SK-N-DZ (cell line): ENCODE data around the gene ATP2B2.

Experiments
- DNase-seq: peaks from one replicate; pipeline ENCODE4 v3.0.0-alpha.2; 2015; ENCODE audit warnings: low spot score

ATP2B2 gene

GRCh38 chr3:10432156-10432845 lies 73.1 kb downstream of the ATP2B2 start:
- peak; percentile 27 for DNase-seq

- no peak for DNase-seq
These were observed 74.6 kb downstream of the ATP2B2 start for GRCh38 chr3:10430805-10431204.

- DNase-seq, result no peak
These were observed 76.8 kb downstream of the ATP2B2 start for GRCh38 chr3:10428406-10429091.

- DNase-seq, result no peak
These were observed 78.8 kb downstream of the ATP2B2 start for GRCh38 chr3:10426346-10427220.

- DNase-seq, result no peak
These were observed 82.1 kb downstream of the ATP2B2 start for GRCh38 chr3:10423171-10423882.

- no peak for DNase-seq
These were observed 83.4 kb downstream of the ATP2B2 start for GRCh38 chr3:10421996-10422395.

- DNase-seq, result no peak
These were observed 84.5 kb downstream of the ATP2B2 start for GRCh38 chr3:10420745-10421475.

GRCh38 chr3:10419637-10420232 lies 85.7 kb downstream of the ATP2B2 start:
- DNase-seq, result no peak

GRCh38 chr3:10417847-10418246 lies 87.5 kb downstream of the ATP2B2 start:
- DNase-seq, result no peak

GRCh38 chr3:10416730-10417300 lies 88.6 kb downstream of the ATP2B2 start:
- DNase-seq, result no peak

- DNase-seq, result no peak
These were observed 92.3 kb downstream of the ATP2B2 start for GRCh38 chr3:10413041-10413440.

GRCh38 chr3:10411598-10412332 lies 93.6 kb downstream of the ATP2B2 start:
- no peak for DNase-seq

GRCh38 chr3:10410383-10411002 lies 94.9 kb downstream of the ATP2B2 start:
- DNase-seq, result no peak

GRCh38 chr3:10408680-10409079 lies 96.7 kb downstream of the ATP2B2 start:
- DNase-seq, result no peak

GRCh38 chr3:10407361-10407760 lies 98.0 kb downstream of the ATP2B2 start:
- DNase-seq, result no peak

- DNase-seq, result no peak
These were observed 99.0 kb downstream of the ATP2B2 start for GRCh38 chr3:10406414-10406813.

- DNase-seq, result no peak
These were observed 99.6 kb downstream of the ATP2B2 start for GRCh38 chr3:10405816-10406215.

- no peak for DNase-seq
These were observed 100.5 kb downstream of the ATP2B2 start for GRCh38 chr3:10404876-10405275.

GRCh38 chr3:10404377-10404776 lies 101.0 kb downstream of the ATP2B2 start:
- DNase-seq, result no peak
